ENCODE measurements around the gene OSBPL7.

The OSBPL7 gene

DNA sequence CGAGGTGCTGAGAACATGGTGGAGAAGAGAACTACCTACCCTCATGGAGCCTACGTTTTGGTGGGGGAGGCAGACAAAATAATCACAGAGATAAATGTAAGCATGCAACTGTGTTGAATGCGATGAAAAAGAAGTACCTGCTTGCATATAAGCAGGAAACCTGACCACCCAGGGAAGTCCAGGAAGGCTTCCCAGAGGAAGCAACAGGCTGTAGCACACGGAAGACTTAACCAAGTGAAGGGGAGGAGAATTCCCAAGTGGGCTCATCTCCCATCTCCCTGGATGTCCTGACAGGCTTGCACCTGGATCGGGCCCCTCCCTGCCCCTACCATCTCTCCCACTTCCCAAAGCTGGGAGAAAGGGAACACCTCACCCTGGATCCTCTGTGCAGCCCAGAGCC is 17.5 kb upstream of the OSBPL7 start:
- H3K4me1 ChIP-seq (ENCODE audit: control insufficient read depth, low read length), result peaks cover 26% of the 10 kb centered on the region
- H3K4me2 ChIP-seq (ENCODE audit: low read length), result no peak overlapping the region
- H3K9me3 ChIP-seq (ENCODE audit: control insufficient read depth, insufficient read depth, low read length), result no peaks in the 10 kb centered on the region
- no peaks in the 10 kb centered on the region for H3K27me3 ChIP-seq (ENCODE audit: control insufficient read depth, low read length)
- no peaks in the 10 kb centered on the region for H3F3A ChIP-seq (ENCODE audit: control insufficient read depth, insufficient read depth)
- no peaks in the 10 kb centered on the region for H3K36me3 ChIP-seq (ENCODE audit: control insufficient read depth, low read length)
- no peak for TF ChIP-seq EZH2phosphoT487 (IDR thresholded peaks at IDR 0.05; ENCODE audit: borderline replicate concordance, low read length)
- TF ChIP-seq, protein P1, sequence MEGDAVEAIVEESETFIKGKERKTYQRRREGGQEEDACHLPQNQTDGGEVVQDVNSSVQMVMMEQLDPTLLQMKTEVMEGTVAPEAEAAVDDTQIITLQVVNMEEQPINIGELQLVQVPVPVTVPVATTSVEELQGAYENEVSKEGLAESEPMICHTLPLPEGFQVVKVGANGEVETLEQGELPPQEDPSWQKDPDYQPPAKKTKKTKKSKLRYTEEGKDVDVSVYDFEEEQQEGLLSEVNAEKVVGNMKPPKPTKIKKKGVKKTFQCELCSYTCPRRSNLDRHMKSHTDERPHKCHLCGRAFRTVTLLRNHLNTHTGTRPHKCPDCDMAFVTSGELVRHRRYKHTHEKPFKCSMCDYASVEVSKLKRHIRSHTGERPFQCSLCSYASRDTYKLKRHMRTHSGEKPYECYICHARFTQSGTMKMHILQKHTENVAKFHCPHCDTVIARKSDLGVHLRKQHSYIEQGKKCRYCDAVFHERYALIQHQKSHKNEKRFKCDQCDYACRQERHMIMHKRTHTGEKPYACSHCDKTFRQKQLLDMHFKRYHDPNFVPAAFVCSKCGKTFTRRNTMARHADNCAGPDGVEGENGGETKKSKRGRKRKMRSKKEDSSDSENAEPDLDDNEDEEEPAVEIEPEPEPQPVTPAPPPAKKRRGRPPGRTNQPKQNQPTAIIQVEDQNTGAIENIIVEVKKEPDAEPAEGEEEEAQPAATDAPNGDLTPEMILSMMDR (IDR thresholded peaks at IDR 0.05; ENCODE audit: low read depth, low read length, poor library complexity, severe bottlenecking), result no peak
- H3K27ac ChIP-seq (ENCODE audit: low read depth, low read length), result no peak overlapping the region
- no peaks in the 10 kb centered on the region for H3K9me2 ChIP-seq (replicated peaks; ENCODE audit: control insufficient read depth, low read length)
- no peaks in the 10 kb centered on the region for H4K20me1 ChIP-seq (ENCODE audit: control insufficient read depth, insufficient read depth, low read depth, low read length)
- no peaks in the 10 kb centered on the region; the same call in 1 of the 2 replicates for H3K79me2 ChIP-seq (ENCODE audit: control insufficient read depth, low read length)
- H3K4me3 ChIP-seq (ENCODE audit: low read length), result no peak overlapping the region

DNA sequence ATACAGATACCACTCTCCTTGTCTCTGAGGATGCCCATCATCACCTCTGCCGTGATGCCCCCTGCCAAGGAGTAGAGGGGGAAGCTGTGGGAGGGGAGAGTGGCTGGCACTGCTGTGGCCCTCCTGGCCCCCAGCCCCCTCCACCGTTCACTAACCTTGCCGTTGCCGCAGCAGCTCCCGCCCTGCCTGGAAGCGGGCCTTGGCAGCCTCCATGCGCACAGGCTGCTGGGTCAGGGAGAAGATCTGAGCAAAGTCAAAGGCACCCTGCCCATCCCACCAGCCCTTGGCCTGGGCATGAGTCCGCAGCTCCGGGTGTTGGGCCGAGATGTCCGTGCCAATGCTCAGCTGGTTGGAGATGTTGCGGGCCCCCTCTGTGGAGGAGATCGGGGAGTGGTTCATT is 17.0 kb upstream of the OSBPL7 start:
- Histone ChIP-seq H3K4me2 (ENCODE audit: low read length) (no peak overlapping the region), H3K4me1 (ENCODE audit: control insufficient read depth, low read length) (peaks cover 26% of the 10 kb centered on the region)

DNA sequence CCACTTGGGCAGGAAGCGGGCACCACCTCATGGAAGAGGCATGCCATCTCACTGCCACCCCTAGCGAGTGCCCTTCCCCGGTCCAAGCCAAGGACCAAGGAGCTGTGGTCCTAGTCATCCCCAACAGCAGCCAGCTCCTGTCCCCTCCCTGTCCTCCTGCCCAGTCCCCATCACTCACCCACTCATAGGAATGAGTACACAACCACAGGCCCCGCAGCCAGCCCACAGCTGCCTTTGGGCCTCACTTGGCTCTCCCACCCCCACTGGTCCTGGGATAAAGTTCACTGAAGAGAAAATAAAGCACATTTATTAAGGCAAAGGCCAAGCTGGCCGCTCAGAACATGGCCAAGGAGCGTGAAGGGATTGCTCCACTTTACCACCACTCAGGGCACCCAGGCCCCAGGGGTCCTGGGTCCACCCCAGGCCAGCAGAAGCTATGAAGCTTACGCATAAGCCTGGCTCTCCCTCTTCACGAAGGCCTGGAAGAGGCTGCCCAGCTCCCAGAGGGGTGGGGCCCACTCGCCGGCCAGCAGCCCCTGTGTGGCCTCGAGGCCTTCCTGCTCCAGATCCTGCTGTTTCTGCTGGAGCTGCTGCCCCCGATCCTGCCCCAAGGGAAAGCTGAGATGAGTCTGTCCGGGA is 15.9 kb upstream of the OSBPL7 start:
- H3K4me2 ChIP-seq (ENCODE audit: low read length), result no peak overlapping the region
- no peaks in the 10 kb centered on the region for H3K9me3 ChIP-seq (ENCODE audit: control insufficient read depth, insufficient read depth, low read length)
- H3K36me3 ChIP-seq (ENCODE audit: control insufficient read depth, low read length), result no peaks in the 10 kb centered on the region
- no peak overlapping the region for H3K27ac ChIP-seq (ENCODE audit: low read depth, low read length)
- H3K79me2 ChIP-seq (ENCODE audit: control insufficient read depth, low read length), result no peaks in the 10 kb centered on the region; the same call in 1 of the 2 replicates
- no peak overlapping the region for H3K4me3 ChIP-seq (ENCODE audit: low read length)
- peaks cover 19% of the 10 kb centered on the region for H3K4me1 ChIP-seq (ENCODE audit: control insufficient read depth, low read length)
- TF ChIP-seq, protein P1 (IDR thresholded peaks at IDR 0.05; ENCODE audit: low read depth, low read length, poor library complexity, severe bottlenecking), result no peak
- TF ChIP-seq EZH2phosphoT487 (IDR thresholded peaks at IDR 0.05; ENCODE audit: borderline replicate concordance, low read length), result no peak
- no peaks in the 10 kb centered on the region for H3K9me2 ChIP-seq (replicated peaks; ENCODE audit: control insufficient read depth, low read length)
- H3K27me3 ChIP-seq (ENCODE audit: control insufficient read depth, low read length), result no peaks in the 10 kb centered on the region
- no peaks in the 10 kb centered on the region for H4K20me1 ChIP-seq (ENCODE audit: control insufficient read depth, insufficient read depth, low read depth, low read length)
- no peaks in the 10 kb centered on the region for H3F3A ChIP-seq (ENCODE audit: control insufficient read depth, insufficient read depth)

More for the DNA sequence above, 17.0 kb upstream of the OSBPL7 start:
- Histone ChIP-seq H3K27me3 (ENCODE audit: control insufficient read depth, low read length) (no peaks in the 10 kb centered on the region), H3K9me2 (replicated peaks; ENCODE audit: control insufficient read depth, low read length) (no peaks in the 10 kb centered on the region), H3F3A (ENCODE audit: control insufficient read depth, insufficient read depth) (no peaks in the 10 kb centered on the region), H3K4me3 (ENCODE audit: low read length) (no peak overlapping the region), H3K27ac (ENCODE audit: low read depth, low read length) (no peak overlapping the region), H3K79me2 (ENCODE audit: control insufficient read depth, low read length) (no peaks in the 10 kb centered on the region; the same call in 1 of the 2 replicates), H3K9me3 (ENCODE audit: control insufficient read depth, insufficient read depth, low read length) (no peaks in the 10 kb centered on the region), H3K36me3 (ENCODE audit: control insufficient read depth, low read length) (no peaks in the 10 kb centered on the region), H4K20me1 (ENCODE audit: control insufficient read depth, insufficient read depth, low read depth, low read length) (no peaks in the 10 kb centered on the region)
- TF ChIP-seq, protein P1 (IDR thresholded peaks at IDR 0.05; ENCODE audit: low read depth, low read length, poor library complexity, severe bottlenecking), result no peak
- no peak for TF ChIP-seq EZH2phosphoT487 (IDR thresholded peaks at IDR 0.05; ENCODE audit: borderline replicate concordance, low read length)

Data from DOHH2 (cell line).